HFF-Myc (cell line): Measurements from ENCODE around the gene TRAIP.

Experiments used
- DNase-seq: peaks from one replicate; pipeline ENCODE4 v3.0.0-alpha.2; 2011; ENCODE audit warnings: low read depth; ENCODE audit errors: extremely low read depth
- H3K4me3 ChIP-seq: replicated peaks from 2 replicates; pipeline ENCODE4 v1.5.1; 2011; ENCODE audit warnings: low read depth, mild to moderate bottlenecking, control low read depth, low read length
- CTCF ChIP-seq: IDR thresholded peaks from 2 replicates; pipeline ENCODE4 v1.5.1; 2012; ENCODE audit warnings: mild to moderate bottlenecking, low read depth, low read length, control low read depth; ENCODE audit errors: missing control alignments

Gene TRAIP

DNA sequence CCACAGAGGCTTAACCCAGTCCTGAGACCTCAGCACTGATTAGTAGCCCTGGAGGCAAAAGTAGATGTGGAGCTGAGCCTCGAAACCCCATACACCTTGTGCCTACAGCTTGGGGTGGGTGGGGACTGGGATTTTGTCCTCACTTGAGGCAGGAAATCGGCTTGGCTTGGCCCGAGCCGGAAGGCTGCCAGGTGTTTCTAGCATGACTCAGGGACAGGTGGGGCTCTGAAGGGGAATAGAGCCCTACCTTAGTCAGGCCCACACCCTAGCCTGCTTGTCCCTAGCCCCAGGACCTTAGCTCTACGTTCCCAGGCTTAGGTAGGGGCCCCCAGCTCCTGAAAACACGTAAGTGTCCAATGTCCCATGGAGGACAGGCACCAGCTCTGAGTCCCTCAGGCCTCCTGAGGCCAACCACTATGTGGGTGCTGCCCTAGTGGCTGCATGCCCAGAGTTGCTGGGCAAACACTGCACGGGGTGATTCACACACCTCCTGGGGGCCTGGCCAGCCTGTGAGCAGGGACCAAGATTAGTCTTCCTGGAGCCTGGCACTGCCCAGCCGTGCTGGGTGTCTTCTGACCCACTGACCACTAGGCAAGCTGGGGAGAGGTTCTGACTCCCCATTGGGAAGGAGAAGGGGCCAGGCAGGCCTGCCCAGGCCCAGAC, 44.3 kb upstream of the TRAIP start:
- no peak for TF ChIP-seq CTCF
- H3K4me3 ChIP-seq, result no peak overlapping the region
- no peak for DNase-seq

GRCh38 chr3:49899815-49900214, 43.5 kb upstream of the TRAIP start:
- DNase-seq, result no peak
- TF ChIP-seq CTCF, result peak; percentile 44
- H3K4me3 ChIP-seq, result no peak overlapping the region

- TF ChIP-seq CTCF, result no peak
- DNase-seq, result no peak
- H3K4me3 ChIP-seq, result no peak overlapping the region
These were observed 42.6 kb upstream of the TRAIP start for GRCh38 chr3:49898991-49899390.

DNA sequence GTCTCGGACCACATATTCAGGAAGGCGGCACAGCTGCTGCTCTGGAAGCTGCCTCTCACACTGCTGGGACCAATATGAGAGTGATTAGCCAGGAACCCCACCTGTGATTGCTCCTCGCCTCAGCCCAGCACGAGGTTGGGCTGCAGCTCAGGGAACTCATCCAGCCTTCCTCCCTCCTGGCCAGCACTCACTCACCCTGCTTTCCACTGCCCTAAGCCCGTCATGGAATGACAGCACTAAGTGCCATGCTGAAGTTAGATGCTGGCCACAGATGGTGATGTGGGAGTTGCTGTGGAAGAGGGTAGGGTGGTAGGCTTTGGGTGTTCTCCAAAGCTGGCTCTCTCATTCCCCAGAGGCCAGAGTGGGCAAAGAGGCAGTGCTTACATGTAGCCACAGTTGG, 40.0 kb upstream of the TRAIP start:
- DNase-seq, result no peak
- no peak overlapping the region for H3K4me3 ChIP-seq
- TF ChIP-seq CTCF, result no peak

- TF ChIP-seq CTCF, result no peak
- no peak overlapping the region for H3K4me3 ChIP-seq
- no peak for DNase-seq
These were observed 39.4 kb upstream of the TRAIP start for GRCh38 chr3:49895791-49896190.

DNA sequence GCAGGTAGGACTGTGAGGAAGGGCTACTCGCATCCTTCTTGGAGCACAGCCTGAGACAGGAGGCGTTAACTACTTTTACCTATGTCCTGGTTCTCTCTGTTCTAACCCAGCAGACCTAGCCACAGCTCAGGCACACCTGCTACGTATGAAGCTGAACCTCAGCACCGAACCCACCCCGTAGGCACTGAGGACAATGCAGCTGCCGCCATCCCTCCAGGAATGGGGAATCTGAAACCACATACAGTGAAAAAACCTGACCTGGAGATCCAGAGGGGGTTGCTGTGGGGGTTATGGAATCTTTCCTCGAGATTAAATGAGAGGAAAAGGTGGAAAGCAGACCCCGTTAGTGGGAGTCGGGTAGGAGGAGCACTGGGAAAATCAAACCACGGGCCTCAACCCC, 32.9 kb upstream of the TRAIP start:
- no peak for TF ChIP-seq CTCF
- no peak overlapping the region for H3K4me3 ChIP-seq
- no peak for DNase-seq

- TF ChIP-seq CTCF, result no peak
- DNase-seq, result no peak
- no peak overlapping the region for H3K4me3 ChIP-seq
These were observed 30.5 kb upstream of the TRAIP start for GRCh38 chr3:49886922-49887265.
